Measurements from ENCODE around the gene PACSIN1.

GRCh38 chr6:34455831-34456230 lies 10.0 kb upstream of the PACSIN1 start:
- 0 out of 2 replicates have a peak, but pooled peaks have one; percentile 14 for TF ChIP-seq CTCF (conservative IDR thresholded peaks at IDR 0.05; ENCODE audit: low read length)
- no peak for TF ChIP-seq EZH2phosphoT487 (IDR thresholded peaks at IDR 0.05; ENCODE audit: borderline replicate concordance, low read depth, low read length)

All from OCI-LY7 (cell line).